Ecto neural progenitor cell (in vitro differentiated cells): Measurements from ENCODE around the gene TMEM26.

Experiments
- DNase-seq: peaks from one replicate; pipeline ENCODE4 v3.0.0-alpha.2; 2018; ENCODE audit warnings: low spot score

The TMEM26 gene

GRCh38 chr10:61458031-61458430 is 4.8 kb upstream of the TMEM26 start:
- DNase-seq: no peak

GRCh38 chr10:61456095-61456789 is 3.1 kb upstream of the TMEM26 start:
- no peak for DNase-seq

GRCh38 chr10:61455656-61456055 is 2.5 kb upstream of the TMEM26 start:
- DNase-seq: no peak

- DNase-seq: no peak
Observed at GRCh38 chr10:61454541-61454940, 1.4 kb upstream of the TMEM26 start.

- DNase-seq: peak; percentile 57
Observed at GRCh38 chr10:61452151-61452651, 980 bp downstream of the TMEM26 start.

- no peak for DNase-seq
Observed at GRCh38 chr10:61451357-61451756, 1.8 kb downstream of the TMEM26 start.

- DNase-seq: no peak
Observed at GRCh38 chr10:61448841-61449600, 4.2 kb downstream of the TMEM26 start.

GRCh38 chr10:61448091-61448490 is 5.1 kb downstream of the TMEM26 start:
- no peak for DNase-seq

GRCh38 chr10:61439058-61439609 is 14.0 kb downstream of the TMEM26 start:
- no peak for DNase-seq

- no peak for DNase-seq
Observed at GRCh38 chr10:61438141-61438988, 14.8 kb downstream of the TMEM26 start.

GRCh38 chr10:61423178-61423577 is 30.0 kb downstream of the TMEM26 start:
- no peak for DNase-seq

- no peak for DNase-seq
Observed at GRCh38 chr10:61417661-61418060, 35.5 kb downstream of the TMEM26 start.

GRCh38 chr10:61415824-61416223 is 37.4 kb downstream of the TMEM26 start:
- no peak for DNase-seq

- DNase-seq: no peak
Observed at GRCh38 chr10:61411706-61412105, 41.5 kb downstream of the TMEM26 start.

GRCh38 chr10:61410353-61411070 is 42.7 kb downstream of the TMEM26 start:
- DNase-seq: no peak

GRCh38 chr10:61409157-61409556 is 44.0 kb downstream of the TMEM26 start:
- no peak for DNase-seq

GRCh38 chr10:61408105-61408504 is 45.1 kb downstream of the TMEM26 start:
- DNase-seq: no peak

GRCh38 chr10:61406736-61407135 is 46.4 kb downstream of the TMEM26 start:
- DNase-seq: no peak

GRCh38 chr10:61406242-61406641 is 46.9 kb downstream of the TMEM26 start:
- DNase-seq: no peak

- no peak for DNase-seq
Observed at GRCh38 chr10:61404751-61405150, 48.4 kb downstream of the TMEM26 start.

- DNase-seq: no peak
Observed at GRCh38 chr10:61400524-61400923, 52.7 kb downstream of the TMEM26 start.

- no peak for DNase-seq
Observed at GRCh38 chr10:61399406-61399805, 53.8 kb downstream of the TMEM26 start.
